ENCODE data around the gene FBXO27. TPM values are rescaled to one million over a fixed set of nuclear protein-coding genes. Genes with fewer than 3 reads are reported as not detected.
A peak's percentile ranks its signal among the peaks of the same experiment; 100 is the strongest.

Gene FBXO27
- polyA plus RNA-seq, 2 of the 4 experiments (the other 2 are of a cell fraction): 15.2 to 17.5 TPM

GRCh38 chr19:39078436-39079200 is 46.3 kb upstream of the FBXO27 start (continued):
- TF ChIP-seq KDM1A (IDR thresholded peaks at IDR 0.05; ENCODE audit: low read depth) (peak; percentile 80), ZC3H11A (IDR thresholded peaks at IDR 0.05) (no peak)

- H3K4me1 ChIP-seq: peaks cover 58% of the 10 kb centered on the region
- TF ChIP-seq KDM1A (IDR thresholded peaks at IDR 0.05; ENCODE audit: low read depth): peak; percentile 96
- peak; percentile 74; the same call in 1 of the 2 replicates for TF ChIP-seq HDAC2 (IDR thresholded peaks at IDR 0.05)
- 0 out of 2 replicates have a peak, but pooled peaks have one; percentile 16 for TF ChIP-seq RCOR1 (IDR thresholded peaks at IDR 0.05; ENCODE audit: low read depth, low read length)
- no peak for TF ChIP-seq FOSB (CRISPR knock-in tag; IDR thresholded peaks at IDR 0.05)
- TF ChIP-seq CHD4 (IDR thresholded peaks at IDR 0.05; ENCODE audit: borderline replicate concordance): 0 out of 2 replicates have a peak, but pooled peaks have one; percentile 92
- WGBS (ENCODE audit: missing lambda C conversion rate): 80% methylated on average over 11 of the region's 11 CpGs
- H3K9me3 ChIP-seq: no peaks in the 10 kb centered on the region
- no peak overlapping the region for H3K4me2 ChIP-seq
- H3K27ac ChIP-seq: peak overlapping the region; percentile 84 to 86
- ATAC-seq: no peak
- CTCF ChIA-PET: interaction anchor here (0.8 to 36.8 kb wide), 7 partner anchors 11 to 115 kb away, joined by 3 to 612 read pairs (median 26); partner anchors contain the start of gene FBXO17
- no peak overlapping the region for H3K4me3 ChIP-seq
- DNase-seq (ENCODE audit: low read depth in 1 of 2, low spot score in 1 of 2): no peak
- no peak for FAIRE-seq
- POLR2A ChIA-PET: interaction anchor here (1.8 to 2.1 kb wide), 2 partner anchors 46 to 101 kb away, joined by 4 to 6 read pairs; partner anchors contain the start of genes FBXO17 and FBXO27
These were observed 45.0 kb upstream of the FBXO27 start for GRCh38 chr19:39077323-39077722.

GRCh38 chr19:39074942-39075341 is 42.6 kb upstream of the FBXO27 start:
- ChIA-PET POLR2A (interaction anchor here (2.3 kb wide), 1 partner anchor 37 kb away, joined by 16 read pairs; no protein-coding TSS in a partner anchor), CTCF (interaction anchor here (0.7 to 36.8 kb wide), 9 partner anchors 1 to 253 kb away, joined by 3 to 612 read pairs (median 5); partner anchors contain the start of genes ACP7 and FBXO17)
- Histone ChIP-seq H3K9me3 (no peaks in the 10 kb centered on the region), H3K4me2 (peak overlapping the region; percentile 81; the same call in 2 of the 3 replicates), H3K4me3 (no peak overlapping the region), H3K4me1 (peaks cover 65% of the 10 kb centered on the region), H3K27ac (peak overlapping the region; percentile 84 to 86)
- FAIRE-seq (no peak), ATAC-seq (no peak), DNase-seq (ENCODE audit: low read depth in 1 of 2, low spot score in 1 of 2) (no peak)
- no peak for TF ChIP-seq RAD21 (conservative IDR thresholded peaks at IDR 0.05 in 1 of 2, IDR thresholded peaks at IDR 0.05 in 1 of 2)
- 92% methylated on average over 6 of the region's 6 CpGs for WGBS (ENCODE audit: missing lambda C conversion rate)

- ATAC-seq (peak; percentile 14 to 30; a peak in 3 of 6 replicates), DNase-seq (ENCODE audit: low read depth in 1 of 2, low spot score in 1 of 2) (peak in 1 of 2 experiments; percentile 61), FAIRE-seq (peak; percentile 93)
- Histone ChIP-seq H3K27ac (peak overlapping the region; percentile 84 to 86), H3K4me3 (peak overlapping the region; percentile 17; the same call in 2 of the 3 replicates), H3K9me3 (no peaks in the 10 kb centered on the region), H3K4me1 (peaks cover 58% of the 10 kb centered on the region), H3K4me2 (peak overlapping the region; percentile 81)
- POLR2A ChIA-PET: interaction anchor here (0.5 to 2.3 kb wide), 6 partner anchors 20 to 362 kb away, joined by 3 to 16 read pairs (median 6); partner anchors contain the start of genes FBXO17, LRFN1 and RPS16
- WGBS (ENCODE audit: missing lambda C conversion rate): 13% methylated on average over 3 of the region's 3 CpGs
- TF ChIP-seq REST (IDR thresholded peaks at IDR 0.05) (no peak), GATA3 (IDR thresholded peaks at IDR 0.05; ENCODE audit: borderline replicate concordance) (peak; percentile 58; the same call in 1 of the 2 replicates), EHF (CRISPR knock-in tag; IDR thresholded peaks at IDR 0.05) (no peak), EP300 (IDR thresholded peaks at IDR 0.05) (peak in 1 of 2 experiments; percentile 26; a peak in 1 of 5 replicates), HEYL (CRISPR knock-in tag; IDR thresholded peaks at IDR 0.05) (0 out of 2 replicates have a peak, but pooled peaks have one; percentile 30)
- CTCF ChIA-PET: interaction anchor here (0.7 to 36.8 kb wide), 14 partner anchors 0 to 1458 kb away, joined by 3 to 612 read pairs (median 5); partner anchors contain the start of genes ACP7 and FBXO17
These were observed 41.9 kb upstream of the FBXO27 start for GRCh38 chr19:39074205-39074692.
